ENCODE measurements around the gene CHMP1A.

Gene CHMP1A

DNA sequence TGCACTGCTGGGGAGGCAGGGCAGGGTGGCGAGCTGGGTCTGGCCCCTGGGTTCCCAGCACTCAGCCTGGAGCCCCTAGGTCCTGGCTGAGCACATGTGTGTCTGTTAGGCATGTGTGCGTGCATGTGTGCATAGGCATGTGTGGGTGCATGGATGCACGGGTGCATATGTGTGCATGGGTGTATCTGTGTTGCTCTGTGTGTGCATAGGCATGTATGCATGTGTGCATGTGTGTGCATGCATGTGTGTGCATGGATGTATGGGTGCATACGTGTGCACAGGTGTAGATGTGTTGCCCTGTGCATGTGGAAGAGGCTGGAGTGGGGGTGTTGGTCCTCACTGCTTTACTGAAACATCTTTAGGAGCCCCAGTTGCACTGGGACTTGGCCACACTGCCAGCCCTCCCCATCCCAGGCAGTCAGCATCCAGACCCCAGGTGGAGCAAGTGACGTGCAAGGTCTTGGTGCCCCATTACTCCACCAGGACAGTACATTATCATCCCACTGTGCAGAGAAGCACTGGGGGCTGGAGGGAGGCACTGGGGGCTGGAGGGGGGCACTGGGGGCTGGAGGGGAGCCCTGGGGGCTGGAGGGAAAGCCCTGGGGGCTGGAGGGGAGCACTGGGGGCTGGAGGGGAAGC lies 54.4 kb downstream of the CHMP1A start:
- H3K27me3 ChIP-seq (ENCODE audit: control insufficient read depth, insufficient read depth, low read length) = no peaks in the 10 kb centered on the region
- no peaks in the 10 kb centered on the region for H3K36me3 ChIP-seq (ENCODE audit: control insufficient read depth, insufficient read depth, low read length)
- H3K4me3 ChIP-seq (ENCODE audit: low read depth, low read length) = no peak overlapping the region
- no peak overlapping the region for H3K9ac ChIP-seq (ENCODE audit: low read depth, low read length)
- peaks cover 2% of the 10 kb centered on the region for H3K4me1 ChIP-seq (ENCODE audit: control insufficient read depth, insufficient read depth, low read length)
- no peaks in the 10 kb centered on the region for H3K9me3 ChIP-seq (ENCODE audit: control insufficient read depth, insufficient read depth, low read length)

DNA sequence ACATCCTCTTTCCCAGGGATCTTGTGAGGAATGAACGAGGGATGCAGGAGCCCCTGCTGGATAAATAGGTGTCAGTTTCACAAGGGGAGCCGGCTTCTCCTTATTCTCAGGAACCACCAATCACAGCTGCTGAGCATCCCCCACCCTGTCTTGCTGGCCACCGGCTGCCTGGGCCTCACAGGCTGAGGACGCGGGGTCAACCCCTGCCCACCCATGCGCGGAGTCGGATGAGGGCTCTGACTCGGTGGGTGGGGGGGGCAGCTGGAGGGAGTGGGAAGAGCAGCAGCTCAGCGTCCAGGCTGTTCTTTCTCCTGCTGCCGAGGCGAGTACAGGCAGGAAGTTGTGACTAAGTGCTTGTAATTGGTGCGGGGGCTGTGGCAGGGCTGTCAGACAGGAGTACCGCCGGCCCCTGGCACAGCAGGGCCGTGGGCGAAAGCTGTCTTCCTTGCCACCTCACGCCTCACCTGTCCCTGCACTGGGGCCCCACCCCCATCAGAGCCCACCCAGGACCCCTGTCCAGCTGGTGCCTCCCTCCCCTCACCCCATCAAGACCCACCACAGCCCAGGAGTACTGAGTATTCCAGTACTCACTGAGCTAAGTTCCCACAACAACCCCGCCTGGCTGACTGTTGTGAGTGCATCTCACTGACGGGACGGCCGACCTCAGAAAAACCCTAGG lies 55.1 kb downstream of the CHMP1A start:
- Histone ChIP-seq H3K9ac (ENCODE audit: low read depth, low read length) (no peak overlapping the region), H3K36me3 (ENCODE audit: control insufficient read depth, insufficient read depth, low read length) (no peaks in the 10 kb centered on the region), H3K4me3 (ENCODE audit: low read depth, low read length) (no peak overlapping the region), H3K9me3 (ENCODE audit: control insufficient read depth, insufficient read depth, low read length) (no peaks in the 10 kb centered on the region), H3K4me1 (ENCODE audit: control insufficient read depth, insufficient read depth, low read length) (peaks cover 2% of the 10 kb centered on the region), H3K27me3 (ENCODE audit: control insufficient read depth, insufficient read depth, low read length) (no peaks in the 10 kb centered on the region)

DNA sequence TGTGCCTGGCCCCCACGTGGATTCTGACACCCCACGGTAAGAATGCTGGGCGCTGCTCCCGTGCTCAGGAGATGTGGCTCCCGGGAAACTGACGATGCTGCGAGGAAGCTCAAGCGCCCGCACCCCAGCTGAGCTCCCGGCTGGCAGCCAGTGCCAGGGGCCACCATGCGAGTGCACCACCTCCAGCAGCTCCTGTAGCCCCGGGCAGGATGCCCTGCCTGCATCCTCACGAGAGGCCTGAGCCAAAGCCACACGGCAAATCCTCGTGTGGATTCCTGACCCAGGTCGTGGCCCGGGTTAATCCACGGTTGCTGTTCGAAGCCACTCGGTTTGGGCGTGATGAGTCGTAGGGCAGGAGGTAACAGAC lies 55.6 kb downstream of the CHMP1A start:
- H3K9ac ChIP-seq (ENCODE audit: low read depth, low read length) = no peak overlapping the region
- no peaks in the 10 kb centered on the region for H3K27me3 ChIP-seq (ENCODE audit: control insufficient read depth, insufficient read depth, low read length)
- no peak overlapping the region for H3K4me3 ChIP-seq (ENCODE audit: low read depth, low read length)
- no peaks in the 10 kb centered on the region for H3K36me3 ChIP-seq (ENCODE audit: control insufficient read depth, insufficient read depth, low read length)
- no peaks in the 10 kb centered on the region for H3K9me3 ChIP-seq (ENCODE audit: control insufficient read depth, insufficient read depth, low read length)
- peaks cover 2% of the 10 kb centered on the region for H3K4me1 ChIP-seq (ENCODE audit: control insufficient read depth, insufficient read depth, low read length)

DNA sequence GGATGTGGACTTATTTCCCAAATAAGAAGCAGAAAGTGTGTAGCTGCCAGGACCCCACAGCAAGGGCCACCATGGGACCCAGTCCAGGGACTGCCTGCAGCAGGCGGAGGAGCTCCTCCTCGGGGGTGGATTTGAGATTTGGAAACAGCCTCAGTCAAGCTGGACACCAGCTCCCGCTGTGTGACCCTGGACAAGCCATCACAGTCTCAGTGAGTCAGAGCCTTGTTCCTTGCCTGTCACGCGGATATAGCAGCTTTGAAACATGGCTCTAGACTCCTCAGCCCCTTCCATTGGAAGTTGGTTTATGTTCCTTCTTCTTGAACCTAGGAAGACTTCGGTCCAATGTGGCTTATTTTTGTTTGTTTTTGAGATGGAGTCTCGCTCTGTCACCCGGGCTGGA lies 56.6 kb downstream of the CHMP1A start:
- Histone ChIP-seq H3K36me3 (ENCODE audit: control insufficient read depth, insufficient read depth, low read length) (no peaks in the 10 kb centered on the region), H3K9ac (ENCODE audit: low read depth, low read length) (no peak overlapping the region), H3K27me3 (ENCODE audit: control insufficient read depth, insufficient read depth, low read length) (no peaks in the 10 kb centered on the region), H3K4me1 (ENCODE audit: control insufficient read depth, insufficient read depth, low read length) (peaks cover 2% of the 10 kb centered on the region), H3K4me3 (ENCODE audit: low read depth, low read length) (no peak overlapping the region), H3K9me3 (ENCODE audit: control insufficient read depth, insufficient read depth, low read length) (no peaks in the 10 kb centered on the region)

DNA sequence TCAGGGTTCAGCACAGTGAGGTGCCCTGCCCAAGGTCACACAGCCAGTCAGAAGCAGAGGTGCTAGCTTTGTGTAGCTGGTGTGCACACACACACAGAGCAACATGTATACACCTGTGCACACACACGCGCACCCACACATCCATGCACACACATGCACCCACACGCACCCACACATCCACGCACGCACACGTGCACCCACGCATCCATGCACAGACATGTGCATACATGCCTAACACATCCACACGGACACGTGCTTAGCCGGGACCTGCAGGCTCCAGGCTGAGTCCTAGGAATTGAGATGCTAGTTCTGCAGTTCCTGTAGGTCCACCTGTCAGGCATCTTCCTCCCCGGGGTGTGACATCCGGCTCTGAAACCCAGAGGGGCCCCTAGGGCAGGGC lies 57.1 kb downstream of the CHMP1A start:
- H3K9ac ChIP-seq (ENCODE audit: low read depth, low read length) = no peak overlapping the region
- peaks cover 2% of the 10 kb centered on the region for H3K4me1 ChIP-seq (ENCODE audit: control insufficient read depth, insufficient read depth, low read length)

DNA sequence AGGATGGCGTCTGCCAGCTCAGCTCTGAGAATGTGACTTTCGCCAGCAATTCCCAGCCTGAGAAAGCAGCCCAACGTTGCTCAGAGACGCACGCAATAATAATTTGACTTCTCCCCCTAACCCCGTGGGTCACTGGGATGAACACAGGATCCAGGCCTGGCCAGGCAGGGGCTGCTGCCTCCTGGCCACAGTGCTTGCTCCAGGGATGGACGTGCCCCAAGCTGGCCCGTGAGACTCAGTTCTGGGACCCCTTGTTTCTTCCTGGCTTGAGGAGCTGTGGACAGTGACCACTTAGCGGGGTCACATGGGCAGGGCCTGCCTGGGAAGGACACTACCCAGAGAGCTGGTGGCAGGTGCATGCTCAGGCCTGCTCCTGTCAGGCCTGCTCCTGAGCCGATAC lies 57.6 kb downstream of the CHMP1A start:
- Histone ChIP-seq H3K9ac (ENCODE audit: low read depth, low read length) (no peak overlapping the region), H3K4me1 (ENCODE audit: control insufficient read depth, insufficient read depth, low read length) (peaks cover 2% of the 10 kb centered on the region)

More for the DNA sequence above, 57.1 kb downstream of the CHMP1A start:
- peaks cover 3% of the 10 kb centered on the region for H3K36me3 ChIP-seq (ENCODE audit: control insufficient read depth, insufficient read depth, low read length)
- no peaks in the 10 kb centered on the region for H3K9me3 ChIP-seq (ENCODE audit: control insufficient read depth, insufficient read depth, low read length)
- H3K4me3 ChIP-seq (ENCODE audit: low read depth, low read length) = no peak overlapping the region
- no peaks in the 10 kb centered on the region for H3K27me3 ChIP-seq (ENCODE audit: control insufficient read depth, insufficient read depth, low read length)

DNA sequence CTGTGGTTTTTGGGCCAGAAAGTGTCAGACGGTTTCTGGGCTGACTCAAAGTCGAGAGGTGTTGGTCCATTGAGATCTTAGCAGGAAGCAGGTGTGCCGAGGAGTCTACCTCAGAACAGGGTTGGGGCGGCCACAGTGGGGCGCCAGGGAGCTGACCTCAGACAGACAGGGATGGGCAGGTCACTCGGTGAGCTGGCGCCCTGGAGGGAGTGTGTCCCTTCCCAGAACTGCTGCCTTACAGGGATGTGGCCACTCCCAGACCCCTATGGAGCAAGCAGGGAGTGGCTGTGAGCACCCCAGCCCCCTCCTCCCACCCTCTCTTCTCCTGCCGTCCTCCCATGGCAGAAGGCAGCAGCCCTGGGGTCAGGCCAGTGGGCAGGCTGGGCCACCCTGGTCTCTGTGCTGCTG lies 58.1 kb downstream of the CHMP1A start:
- H3K36me3 ChIP-seq (ENCODE audit: control insufficient read depth, insufficient read depth, low read length) = peaks cover 3% of the 10 kb centered on the region
- H3K9me3 ChIP-seq (ENCODE audit: control insufficient read depth, insufficient read depth, low read length) = no peaks in the 10 kb centered on the region
- H3K4me3 ChIP-seq (ENCODE audit: low read depth, low read length) = no peak overlapping the region
- no peak overlapping the region for H3K9ac ChIP-seq (ENCODE audit: low read depth, low read length)
- no peaks in the 10 kb centered on the region for H3K27me3 ChIP-seq (ENCODE audit: control insufficient read depth, insufficient read depth, low read length)
- H3K4me1 ChIP-seq (ENCODE audit: control insufficient read depth, insufficient read depth, low read length) = peaks cover 2% of the 10 kb centered on the region

More for the DNA sequence above, 57.6 kb downstream of the CHMP1A start:
- Histone ChIP-seq H3K27me3 (ENCODE audit: control insufficient read depth, insufficient read depth, low read length) (no peaks in the 10 kb centered on the region), H3K36me3 (ENCODE audit: control insufficient read depth, insufficient read depth, low read length) (peaks cover 3% of the 10 kb centered on the region), H3K9me3 (ENCODE audit: control insufficient read depth, insufficient read depth, low read length) (no peaks in the 10 kb centered on the region), H3K4me3 (ENCODE audit: low read depth, low read length) (no peak overlapping the region)

DNA sequence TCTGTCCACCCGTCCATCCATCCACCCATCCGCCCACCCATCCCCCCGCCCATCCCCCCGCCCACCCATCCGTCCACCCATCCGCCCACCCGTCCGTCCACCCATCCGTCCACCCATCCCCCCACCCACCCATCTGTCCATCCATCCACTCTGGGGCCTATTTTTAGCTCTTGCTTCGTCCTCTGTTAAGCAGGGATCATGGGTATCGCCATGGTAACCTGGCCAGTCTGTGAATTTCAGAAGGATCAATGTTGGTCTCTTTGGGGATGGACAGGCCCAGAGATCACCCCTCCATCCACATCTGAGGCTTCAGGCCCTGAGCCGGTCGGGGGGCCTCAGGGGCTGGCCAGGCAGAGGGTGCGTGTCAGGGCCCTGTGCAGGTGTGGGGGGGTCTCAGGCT lies 59.3 kb downstream of the CHMP1A start:
- Histone ChIP-seq H3K27me3 (ENCODE audit: control insufficient read depth, insufficient read depth, low read length) (no peaks in the 10 kb centered on the region), H3K4me3 (ENCODE audit: low read depth, low read length) (no peak overlapping the region), H3K36me3 (ENCODE audit: control insufficient read depth, insufficient read depth, low read length) (peaks cover 3% of the 10 kb centered on the region), H3K9me3 (ENCODE audit: control insufficient read depth, insufficient read depth, low read length) (no peaks in the 10 kb centered on the region), H3K9ac (ENCODE audit: low read depth, low read length) (no peak overlapping the region), H3K4me1 (ENCODE audit: control insufficient read depth, insufficient read depth, low read length) (peaks cover 2% of the 10 kb centered on the region)

DNA sequence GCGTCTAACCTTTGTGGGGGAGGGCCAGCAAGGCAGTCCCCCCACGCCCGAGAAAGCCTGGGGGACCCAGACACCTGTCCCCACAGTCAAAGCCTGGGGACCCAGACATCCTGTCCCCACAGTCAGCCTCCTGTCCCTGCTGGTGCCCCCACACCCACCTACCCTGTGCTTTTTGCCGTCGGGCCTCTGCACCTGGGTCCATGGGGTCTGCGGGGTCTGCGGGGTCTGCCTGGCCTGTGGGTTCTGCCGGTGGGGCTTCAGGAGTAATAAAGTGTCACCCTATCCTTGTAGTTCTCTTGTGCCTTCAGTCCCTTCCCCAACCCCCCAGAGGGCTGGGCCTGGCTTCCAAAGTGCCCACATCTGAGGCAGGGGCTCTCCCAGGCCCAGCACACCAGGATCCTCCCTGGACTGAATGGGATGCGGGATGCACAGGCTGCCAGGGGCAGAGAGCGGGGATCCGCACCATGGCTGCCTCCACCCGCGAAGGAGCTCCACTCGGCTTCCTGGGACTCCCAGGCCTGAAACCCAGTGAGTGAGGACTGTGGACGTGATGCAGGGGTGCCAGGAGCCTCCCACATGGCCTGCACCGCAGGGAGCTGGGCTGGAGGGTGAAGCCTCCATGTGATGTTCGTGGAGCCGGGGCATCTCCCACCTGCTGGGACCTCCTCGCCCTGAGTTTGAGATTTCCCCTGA lies 60.4 kb downstream of the CHMP1A start:
- H3K27me3 ChIP-seq (ENCODE audit: control insufficient read depth, insufficient read depth, low read length) = no peaks in the 10 kb centered on the region
- H3K36me3 ChIP-seq (ENCODE audit: control insufficient read depth, insufficient read depth, low read length) = peaks cover 3% of the 10 kb centered on the region
- H3K9ac ChIP-seq (ENCODE audit: low read depth, low read length) = no peak overlapping the region
- peaks cover 2% of the 10 kb centered on the region for H3K4me1 ChIP-seq (ENCODE audit: control insufficient read depth, insufficient read depth, low read length)
- no peaks in the 10 kb centered on the region for H3K9me3 ChIP-seq (ENCODE audit: control insufficient read depth, insufficient read depth, low read length)
- H3K4me3 ChIP-seq (ENCODE audit: low read depth, low read length) = no peak overlapping the region

DNA sequence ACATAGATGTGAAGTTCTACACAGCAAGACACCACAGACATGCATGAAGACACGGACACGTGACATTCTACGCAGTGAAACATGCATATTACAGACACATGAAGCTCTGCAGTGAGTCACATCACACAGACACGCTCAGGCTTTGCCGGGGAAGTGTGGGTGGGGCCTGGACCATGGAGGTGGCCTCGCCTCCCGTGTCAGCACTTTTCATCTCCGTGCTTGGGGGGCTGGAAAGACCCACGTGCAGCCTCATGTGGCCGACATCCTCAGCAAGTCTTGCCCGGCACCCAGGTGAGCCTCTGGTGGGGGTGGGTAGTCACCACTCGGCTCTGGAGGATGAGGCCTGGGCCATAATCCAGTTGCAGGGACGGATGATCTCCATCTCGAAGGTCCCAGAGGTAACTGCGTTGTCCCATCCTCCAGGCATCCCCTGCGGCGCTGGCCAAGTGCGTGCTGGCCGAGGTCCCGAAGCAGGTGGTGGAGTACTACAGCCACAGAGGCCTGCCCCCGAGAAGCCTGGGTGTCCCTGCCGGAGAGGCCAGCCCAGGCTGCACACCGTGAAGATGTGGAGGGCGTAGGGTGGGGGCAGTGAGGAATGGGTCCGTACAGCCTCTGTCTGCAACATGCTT lies 61.3 kb downstream of the CHMP1A start:
- H3K4me3 ChIP-seq (ENCODE audit: low read depth, low read length) = no peak overlapping the region
- no peaks in the 10 kb centered on the region for H3K27me3 ChIP-seq (ENCODE audit: control insufficient read depth, insufficient read depth, low read length)
- H3K4me1 ChIP-seq (ENCODE audit: control insufficient read depth, insufficient read depth, low read length) = peaks cover 2% of the 10 kb centered on the region
- H3K36me3 ChIP-seq (ENCODE audit: control insufficient read depth, insufficient read depth, low read length) = peaks cover 5% of the 10 kb centered on the region
- H3K9ac ChIP-seq (ENCODE audit: low read depth, low read length) = no peak overlapping the region
- no peaks in the 10 kb centered on the region for H3K9me3 ChIP-seq (ENCODE audit: control insufficient read depth, insufficient read depth, low read length)

DNA sequence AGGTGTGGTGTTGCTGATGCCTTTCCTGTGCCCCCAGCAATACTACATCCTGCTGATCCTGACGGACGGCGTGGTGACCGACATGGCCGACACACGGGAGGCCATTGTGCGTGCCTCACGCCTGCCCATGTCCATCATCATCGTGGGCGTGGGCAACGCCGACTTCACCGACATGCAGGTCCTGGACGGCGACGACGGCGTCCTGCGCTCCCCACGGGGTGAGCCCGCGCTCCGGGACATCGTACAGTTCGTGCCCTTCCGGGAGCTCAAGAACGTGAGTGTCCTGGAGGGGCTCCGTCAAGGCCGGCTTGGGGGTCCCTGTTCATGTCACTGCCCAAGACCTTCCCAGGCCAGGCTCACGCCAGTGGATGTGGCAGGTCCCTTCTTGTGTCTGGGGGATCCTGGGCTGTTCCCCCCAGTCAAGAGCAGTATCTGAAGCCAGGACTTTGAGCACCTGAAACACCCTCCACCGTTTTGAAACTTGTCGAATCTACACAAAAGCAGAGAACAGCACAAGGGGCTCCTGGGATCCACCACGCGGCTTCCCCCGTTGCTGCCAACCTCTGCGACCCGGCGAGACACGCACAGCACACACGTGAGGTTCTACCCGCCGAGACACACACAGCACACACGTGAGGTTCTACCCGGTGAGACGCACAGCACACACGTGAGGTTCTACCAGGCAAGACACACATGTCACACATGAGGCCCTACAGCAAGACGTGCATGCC lies 62.0 kb downstream of the CHMP1A start:
- Histone ChIP-seq H3K9me3 (ENCODE audit: control insufficient read depth, insufficient read depth, low read length) (no peaks in the 10 kb centered on the region), H3K4me3 (ENCODE audit: low read depth, low read length) (no peak overlapping the region), H3K4me1 (ENCODE audit: control insufficient read depth, insufficient read depth, low read length) (peaks cover 2% of the 10 kb centered on the region), H3K27me3 (ENCODE audit: control insufficient read depth, insufficient read depth, low read length) (no peaks in the 10 kb centered on the region), H3K9ac (ENCODE audit: low read depth, low read length) (no peak overlapping the region), H3K36me3 (ENCODE audit: control insufficient read depth, insufficient read depth, low read length) (peaks cover 7% of the 10 kb centered on the region)
